HepG2 (cell line): ENCODE results near the gene TLCD3B. TPM values are rescaled to one million over a fixed set of nuclear protein-coding genes. Genes with fewer than 3 reads are reported as not detected.

Source experiments
- CREB1 ChIP-seq, 2 experiments: fragments of 450-650 bp in 1 of 2; IDR thresholded peaks; 2 replicates each; pipeline ENCODE4 v1.6.1; 2016 to 2017; ENCODE audit warnings: control low read depth in 1 of 2, mild to moderate bottlenecking in 1 of 2, missing compliant biosample characterization in 1 of 2, missing genetic modification characterization in 1 of 2
- EED ChIP-seq: sonication (generic); formaldehyde crosslinking; IDR thresholded peaks from 2 replicates; pipeline ENCODE4 v1.5.0; 2020; ENCODE audit warnings: mild to moderate bottlenecking, missing genetic modification reagents
- GTF3A ChIP-seq: sonication (generic); formaldehyde crosslinking; conservative IDR thresholded peaks from 2 replicates; pipeline ENCODE4 v1.4.0; 2020; ENCODE audit warnings: mild to moderate bottlenecking, missing genetic modification reagents
- NR2F2 ChIP-seq: IDR thresholded peaks from 2 replicates; pipeline ENCODE4 v1.6.1; 2012; ENCODE audit warnings: low read depth, inconsistent platforms, borderline replicate concordance
- PHF20 ChIP-seq: sonication (generic); formaldehyde crosslinking; IDR thresholded peaks from 2 replicates; pipeline ENCODE4 v1.5.0; 2020; ENCODE audit warnings: mild to moderate bottlenecking, missing genetic modification reagents
- SSRP1 ChIP-seq: IDR thresholded peaks from 2 replicates; pipeline ENCODE4 v1.6.1; 2016; ENCODE audit warnings: control low read depth
- TAF15 ChIP-seq: fragments of 200-400 bp; formaldehyde crosslinking; IDR thresholded peaks from one replicate; pipeline ENCODE4 v1.6.1; 2018; ENCODE audit warnings: mild to moderate bottlenecking, low read depth, low read length; ENCODE audit not compliant: poor library complexity, severe bottlenecking
- TEAD3 ChIP-seq: optimal IDR thresholded peaks from 2 replicates; pipeline ENCODE3; 2016; ENCODE audit warnings: borderline replicate concordance
- ZNF260 ChIP-seq: sonication (generic); formaldehyde crosslinking; IDR thresholded peaks from 2 replicates; pipeline ENCODE4 v1.4.0; 2020; ENCODE audit warnings: missing genetic modification reagents, low read depth, mild to moderate bottlenecking, borderline replicate concordance
- ZNF407 ChIP-seq: sonication (generic); formaldehyde crosslinking; IDR thresholded peaks from one replicate; pipeline ENCODE4 v1.5.1; 2020; ENCODE audit warnings: mild to moderate bottlenecking, missing genetic modification reagents; ENCODE audit errors: not compliant biosample characterization
- ZNF512 ChIP-seq: sonication (generic); formaldehyde crosslinking; IDR thresholded peaks from 2 replicates; pipeline ENCODE4 v1.4.0; 2020; ENCODE audit warnings: mild to moderate bottlenecking, missing genetic modification reagents
- ZNF580 ChIP-seq: IDR thresholded peaks from 2 replicates; pipeline ENCODE4 v1.6.1; 2016; ENCODE audit warnings: low read depth, borderline replicate concordance
- ZNF615 ChIP-seq: sonication (generic); formaldehyde crosslinking; IDR thresholded peaks from 2 replicates; pipeline ENCODE4 v1.5.0; 2020; ENCODE audit warnings: mild to moderate bottlenecking, missing genetic modification reagents, borderline replicate concordance
- ZNF704 ChIP-seq: sonication (generic); formaldehyde crosslinking; IDR thresholded peaks from 2 replicates; pipeline ENCODE4 v1.8.1; 2023; ENCODE audit warnings: mild to moderate bottlenecking, inconsistent platforms, moderate library complexity, missing genetic modification reagents, borderline replicate concordance
- ZZZ3 ChIP-seq: sonication (generic); formaldehyde crosslinking; IDR thresholded peaks from 2 replicates; pipeline ENCODE4 v1.4.0; 2020; ENCODE audit warnings: missing genetic modification reagents, mild to moderate bottlenecking, borderline replicate concordance
- polyA plus RNA-seq, 8 experiments: library from polyadenylated mRNA; depleted of rRNA in 3 of 8; stranded (reverse) in 7 of 8; unstranded in 1 of 8; fragments of >200 nt; fragmentation: Illumina TruSeq in 4 of 8; extraction: Trizol in 4 of 8; gene quantifications; 2 replicates each; pipeline versions ENCODE4 v1.2.1 to v1.2.3, GENCODE V29; 2011 to 2016; ENCODE audit warnings: low read depth in 4 of 8, missing spikeins in 1 of 8, mixed read lengths in 1 of 8; ENCODE audit not compliant: insufficient read depth in 1 of 8
- total RNA-seq, 5 experiments: library from RNA; depleted of rRNA; stranded (reverse); fragments of >200 nt; fragmentation: Illumina TruSeq; extraction: Trizol; gene quantifications; 2 replicates each; pipeline ENCODE4 v1.2.3, GENCODE V29; 2016; ENCODE audit warnings: low read depth in 1 of 5

Gene TLCD3B
- total and polyA plus RNA-seq, 2 of the 13 experiments (the other 11 are each of a cell fraction or from before 2014, with no cell fraction given): not detected

GRCh38 chr16:30063893-30064728 lies 33.0 kb upstream of the TLCD3B start (continued):
- TF ChIP-seq ZNF407 (CRISPR knock-in tag) (peak; percentile 65), TEAD3 (no peak), CREB1 (IDR thresholded peaks at IDR 0.05) (no peak), CREB1 (CRISPR knock-in tag; IDR thresholded peaks at IDR 0.05) (no peak), ZNF512 (CRISPR knock-in tag) (no peak), ZNF580 (CRISPR knock-in tag) (peak; percentile 74; the same call in 1 of the 2 replicates), GTF3A (CRISPR knock-in tag) (no peak), ZNF704 (CRISPR knock-in tag) (peak; percentile 53; the same call in 1 of the 2 replicates), EED (no peak), NR2F2 (peak; percentile 32; the same call in 1 of the 2 replicates), ZNF615 (CRISPR knock-in tag) (peak; percentile 79; the same call in 1 of the 2 replicates), PHF20 (CRISPR knock-in tag) (peak; percentile 42; the same call in 1 of the 2 replicates), ZZZ3 (CRISPR knock-in tag) (peak; percentile 48; the same call in 1 of the 2 replicates), ZNF260 (CRISPR knock-in tag) (no peak), TAF15 (no peak), SSRP1 (CRISPR knock-in tag) (0 out of 2 replicates have a peak, but pooled peaks have one; percentile 6)
